NCI-H1092 treated with DMSO at 0.1 percent for 48 hours (cell line): Measurements from ENCODE around the gene FCF1.

Source experiments
- DNase-seq: peaks from one replicate; lab custom pipeline; 2025; lab: John Stamatoyannopoulos, UW

The FCF1 gene

DNA sequence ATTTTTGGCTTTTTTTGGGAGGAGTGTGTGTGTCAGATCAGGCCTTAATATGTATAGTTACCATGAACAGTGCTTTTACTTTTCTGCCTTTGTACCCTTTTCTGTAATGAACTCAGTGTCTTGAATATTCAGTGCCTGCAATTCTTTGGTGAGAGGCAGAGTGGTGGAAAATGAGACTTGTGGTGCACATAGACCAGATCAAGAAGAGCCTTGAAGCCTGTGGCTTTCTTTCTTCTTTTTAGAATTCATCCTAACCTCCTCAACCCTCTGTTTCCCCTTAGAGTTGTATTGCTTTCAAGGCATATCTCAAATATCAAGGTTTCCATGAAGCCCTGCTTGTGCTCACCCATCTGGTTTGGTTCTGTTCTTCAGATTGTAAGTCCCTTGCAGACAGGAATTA lies 52.8 kb downstream of the FCF1 start:
- no peak for DNase-seq

- no peak for DNase-seq
These were observed 58.5 kb downstream of the FCF1 start for GRCh38 chr14:74771399-74771798.

GRCh38 chr14:74784634-74785033 lies 71.7 kb downstream of the FCF1 start:
- no peak for DNase-seq

DNA sequence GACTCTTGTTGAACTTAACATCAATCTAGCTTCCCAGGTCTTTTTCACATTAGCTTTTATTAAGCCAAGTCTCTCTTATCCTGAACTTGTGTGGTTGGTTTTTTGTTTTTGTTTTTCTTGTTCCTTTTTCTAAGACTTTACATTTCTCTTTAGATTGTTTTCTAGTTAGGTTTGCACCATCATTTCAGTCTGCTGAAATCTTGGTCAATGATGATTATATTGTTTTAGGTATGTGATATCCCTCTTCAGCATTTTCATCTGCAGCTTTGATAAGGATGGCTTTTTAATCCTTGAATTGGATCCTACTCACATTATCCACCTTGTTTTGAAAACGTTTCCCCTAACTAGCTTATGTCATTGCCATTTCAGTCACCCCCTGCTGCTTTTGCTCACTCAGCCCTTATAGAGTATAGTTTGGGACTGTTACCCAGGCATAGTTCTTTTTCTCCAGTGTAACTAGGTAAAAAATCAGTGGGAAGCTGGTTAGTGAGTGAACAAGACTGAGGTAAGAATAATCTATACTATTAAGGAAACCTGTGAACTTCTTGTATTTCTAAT lies 72.2 kb downstream of the FCF1 start:
- DNase-seq, result no peak

DNA sequence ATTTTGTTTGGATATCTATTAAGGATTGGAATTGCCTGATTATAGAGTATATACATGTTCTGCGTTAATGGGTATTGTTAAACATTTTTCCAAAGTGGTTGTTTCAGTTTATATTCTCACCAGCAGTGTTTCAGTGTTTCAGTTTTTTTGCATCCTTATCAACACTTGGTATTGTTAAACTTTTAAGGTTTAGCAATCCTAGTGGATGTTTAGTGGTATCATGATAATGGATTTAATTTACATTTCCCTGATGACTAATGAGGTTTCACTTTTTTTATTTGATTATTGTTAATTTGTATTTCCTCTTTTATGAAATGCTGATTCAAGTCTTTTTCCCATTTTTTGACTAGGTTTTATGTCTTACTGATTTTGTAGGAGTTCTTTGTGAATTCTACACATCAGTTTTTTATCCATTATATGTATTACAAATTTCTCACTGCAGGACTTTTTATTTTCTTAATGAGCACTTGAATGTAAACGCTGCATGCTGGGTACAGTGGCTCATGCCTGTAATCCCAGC lies 73.9 kb downstream of the FCF1 start:
- DNase-seq, result no peak
